GM19324 (cell line): ENCODE data around the gene ARID1B.

ENCODE experiments used
- ATAC-seq: cut with Tn5 transposase; IDR thresholded peaks from one replicate; pipeline ENCODE4 v1.9.1; 2021; ENCODE audit warnings: mild to moderate bottlenecking, moderate library complexity; ENCODE audit not compliant: unreplicated experiment, low FRiP score

ARID1B gene

DNA sequence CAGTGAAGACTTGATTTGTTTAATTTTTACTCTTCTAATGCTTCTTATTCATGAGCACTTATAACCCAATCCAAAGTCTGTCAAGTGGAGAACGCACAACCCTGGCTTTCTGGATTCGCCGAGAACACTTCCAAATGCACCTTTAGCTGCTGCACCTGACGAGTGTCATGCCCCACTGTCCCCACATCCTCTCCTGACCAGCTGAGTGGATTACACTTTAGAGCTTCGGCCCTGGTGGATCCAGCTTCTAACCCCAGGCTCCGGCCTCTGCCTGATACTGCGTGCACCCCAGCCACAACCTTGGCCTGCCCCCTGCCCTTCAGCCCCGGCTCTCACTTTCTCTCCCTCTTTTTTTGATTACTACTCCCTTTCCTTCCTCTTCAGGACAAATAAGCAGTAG, 287.3 kb downstream of the ARID1B start:
- ATAC-seq = no peak

DNA sequence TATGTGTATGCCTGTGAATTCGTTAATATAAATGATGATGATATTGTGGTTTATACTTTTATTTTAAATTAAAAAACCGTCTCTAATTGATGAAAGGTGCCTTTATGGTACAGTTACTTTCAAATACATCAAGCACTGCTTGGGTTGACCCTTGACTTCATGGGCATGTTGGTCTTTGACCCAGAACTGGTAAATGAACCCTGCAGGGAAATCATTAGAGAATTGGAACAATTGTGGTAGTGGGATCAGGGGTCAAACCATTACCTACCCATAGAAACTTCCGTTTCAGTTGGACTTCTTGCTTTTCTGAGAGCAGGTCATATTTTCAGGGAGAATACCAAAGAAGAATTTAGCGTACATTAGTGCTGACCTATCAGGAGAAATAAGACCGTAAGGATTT, 288.2 kb downstream of the ARID1B start:
- ATAC-seq = no peak

DNA sequence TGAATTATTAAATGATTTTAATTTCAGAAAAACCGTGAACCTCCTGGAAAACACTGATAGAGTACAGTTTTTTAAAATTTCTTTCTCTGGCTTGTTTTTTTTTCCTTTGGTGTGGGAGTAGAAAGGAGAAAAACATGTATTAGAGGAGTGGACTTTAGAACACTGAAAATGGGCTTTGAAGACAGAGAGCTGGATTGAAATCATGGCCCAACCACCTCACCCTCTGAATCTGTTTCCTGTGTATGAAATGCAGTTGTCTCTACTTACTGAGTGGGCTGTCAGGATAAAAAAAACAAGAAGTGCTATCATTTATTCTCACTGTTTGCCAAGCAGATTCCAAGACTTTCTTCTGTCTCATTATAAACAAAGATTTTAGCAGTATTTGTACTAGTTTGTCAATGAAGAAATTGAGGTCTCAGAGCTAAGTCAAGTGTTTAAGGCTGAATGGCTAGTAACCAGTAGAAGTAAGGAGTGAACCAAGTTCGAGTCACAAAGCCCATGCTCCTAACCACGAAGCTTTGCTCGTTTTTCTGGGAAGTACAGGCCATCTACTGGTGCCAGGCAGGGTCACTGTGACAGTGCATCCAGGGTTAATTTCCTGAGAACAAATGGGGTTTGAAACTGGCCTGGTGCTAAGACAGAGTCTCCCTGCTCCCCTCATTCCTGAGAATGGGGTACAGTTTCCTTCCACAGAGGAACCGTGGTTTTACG, 289.8 kb downstream of the ARID1B start:
- no peak for ATAC-seq

GRCh38 chr6:157067507-157067906, 290.3 kb downstream of the ARID1B start:
- ATAC-seq = no peak

DNA sequence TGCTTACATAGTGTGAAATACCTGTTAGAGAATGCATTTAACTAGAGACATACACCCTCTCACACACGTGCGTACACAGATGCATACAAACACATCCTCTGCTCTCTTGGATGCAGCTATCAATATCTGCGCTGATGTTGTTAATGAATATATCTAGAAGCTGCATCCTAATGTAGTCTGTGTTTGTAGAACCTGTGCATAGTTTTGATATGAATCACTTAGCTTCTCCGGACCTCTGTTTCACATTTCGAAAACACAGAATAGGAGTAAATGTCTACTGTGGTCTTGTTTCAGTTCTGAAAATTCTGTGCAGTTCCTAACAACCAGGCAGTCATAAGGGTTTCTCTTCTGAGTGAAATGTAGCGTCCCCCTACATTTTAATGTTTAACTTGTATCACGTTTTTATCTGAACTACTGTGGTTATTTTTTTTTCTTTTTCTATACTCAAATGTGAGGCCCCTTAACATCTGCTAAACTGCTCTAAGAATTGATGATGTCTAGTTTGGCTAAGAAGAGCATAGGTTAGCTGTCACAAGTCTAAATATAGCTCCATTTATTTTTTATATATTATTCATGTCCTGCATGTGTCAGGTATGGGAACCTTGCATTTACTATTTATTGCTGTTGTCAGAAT, 291.6 kb downstream of the ARID1B start:
- ATAC-seq = peak; percentile 96

DNA sequence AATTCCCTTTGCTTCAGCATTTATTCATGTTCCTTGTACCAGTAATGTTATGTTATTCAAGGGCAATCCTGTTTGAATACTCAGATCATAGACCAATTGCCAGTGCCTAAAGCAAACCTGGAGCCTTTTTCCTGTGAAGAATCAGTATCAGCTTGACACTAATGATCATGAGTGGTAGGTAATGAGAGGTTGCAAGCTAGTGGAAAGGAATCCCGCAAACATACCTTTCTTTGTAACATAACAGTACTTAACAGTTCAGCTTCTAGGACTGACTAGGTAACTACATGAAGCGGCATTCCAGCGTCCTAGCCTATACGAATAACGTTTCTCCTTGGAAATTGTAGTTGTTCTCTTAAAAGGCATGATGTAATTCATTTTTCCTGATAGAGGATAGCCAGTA, 292.4 kb downstream of the ARID1B start:
- no peak for ATAC-seq

GRCh38 chr6:157070403-157071107, 293.4 kb downstream of the ARID1B start:
- no peak for ATAC-seq

- no peak for ATAC-seq
Measured at GRCh38 chr6:157072128-157072527, 294.9 kb downstream of the ARID1B start.

DNA sequence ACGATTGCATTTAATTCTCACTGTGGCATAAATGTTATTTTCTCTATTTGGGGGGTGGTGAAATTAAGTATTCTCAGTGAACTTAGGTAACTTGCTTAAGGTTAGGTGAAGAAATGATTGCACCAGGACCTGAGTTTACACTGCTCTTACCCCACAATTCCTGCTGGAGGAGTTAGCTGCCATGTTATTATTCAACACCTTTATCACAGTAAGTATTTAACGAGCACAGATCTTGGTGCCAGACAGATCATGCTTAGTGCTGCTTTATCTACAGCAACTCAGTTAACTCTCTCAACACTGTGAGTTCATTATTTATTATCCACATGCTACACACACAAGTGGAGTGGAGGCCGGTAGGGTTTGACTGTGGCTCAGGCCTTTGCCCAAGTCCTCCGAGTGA, 296.4 kb downstream of the ARID1B start:
- no peak for ATAC-seq

GRCh38 chr6:157074969-157075368, 297.8 kb downstream of the ARID1B start:
- ATAC-seq = no peak

DNA sequence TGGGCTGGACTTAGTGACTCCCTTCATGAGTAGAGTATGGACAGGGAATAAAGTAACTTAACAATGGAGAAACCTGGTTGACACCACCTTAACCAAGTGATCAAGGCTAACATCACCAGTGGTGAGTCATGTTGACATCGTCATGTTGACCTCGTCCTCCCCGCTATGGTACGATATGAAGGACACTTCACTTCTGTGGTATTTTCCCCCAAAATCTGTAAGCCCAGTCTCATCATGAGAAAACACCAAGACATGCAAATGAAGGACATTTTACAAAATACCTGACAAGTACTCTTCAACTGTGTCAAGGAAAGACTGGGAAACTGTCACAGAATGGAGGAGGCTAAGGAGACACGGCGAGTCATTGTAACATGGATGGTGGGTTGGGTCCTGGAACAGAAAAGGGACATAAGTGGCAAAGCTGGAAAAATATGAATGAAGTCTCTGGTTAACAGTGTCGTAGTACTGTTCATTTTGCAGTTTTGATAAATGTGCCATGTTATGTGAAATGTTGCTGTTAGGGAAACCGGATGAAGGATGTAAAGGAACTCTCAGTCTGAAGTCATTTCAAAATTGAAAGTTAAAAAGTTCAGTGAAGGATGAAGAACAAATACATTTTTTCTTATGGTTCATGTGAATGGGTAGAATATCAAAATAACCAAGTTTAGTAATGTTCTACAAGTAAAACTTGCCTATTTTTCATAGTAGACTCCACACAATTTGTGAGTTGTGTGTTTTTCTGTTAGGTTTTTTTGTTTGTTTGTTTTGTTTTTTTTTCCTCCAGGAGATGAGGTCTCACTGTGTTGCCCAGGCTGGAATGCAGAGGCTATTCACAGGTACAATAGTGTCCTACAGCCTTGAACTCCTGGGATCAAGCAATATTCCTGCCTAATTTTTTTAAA, 298.6 kb downstream of the ARID1B start:
- ATAC-seq = peak; percentile 54

- ATAC-seq = no peak
Measured at GRCh38 chr6:157076451-157076822, 299.3 kb downstream of the ARID1B start.

DNA sequence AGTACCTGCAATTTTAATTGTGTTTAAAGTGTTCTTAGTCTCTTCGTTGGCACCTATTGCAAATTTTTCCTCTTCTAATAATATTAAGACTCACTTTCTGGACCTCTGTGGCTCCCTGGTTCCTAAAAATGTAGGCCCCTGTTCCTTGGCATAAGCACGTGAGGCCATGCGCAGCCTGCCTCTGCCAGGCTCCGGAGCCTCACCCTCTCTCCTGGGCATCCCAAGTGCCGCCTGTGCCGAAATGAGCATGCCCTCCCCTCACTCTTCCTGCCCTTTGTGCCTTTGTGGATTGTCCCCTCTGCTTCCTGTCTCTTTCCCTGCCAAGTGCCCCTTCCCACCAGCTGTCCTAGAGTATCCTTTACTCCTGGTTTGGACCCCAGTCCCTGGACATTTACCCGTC, 300.1 kb downstream of the ARID1B start:
- ATAC-seq = no peak

GRCh38 chr6:157078326-157078725, 301.1 kb downstream of the ARID1B start:
- no peak for ATAC-seq

DNA sequence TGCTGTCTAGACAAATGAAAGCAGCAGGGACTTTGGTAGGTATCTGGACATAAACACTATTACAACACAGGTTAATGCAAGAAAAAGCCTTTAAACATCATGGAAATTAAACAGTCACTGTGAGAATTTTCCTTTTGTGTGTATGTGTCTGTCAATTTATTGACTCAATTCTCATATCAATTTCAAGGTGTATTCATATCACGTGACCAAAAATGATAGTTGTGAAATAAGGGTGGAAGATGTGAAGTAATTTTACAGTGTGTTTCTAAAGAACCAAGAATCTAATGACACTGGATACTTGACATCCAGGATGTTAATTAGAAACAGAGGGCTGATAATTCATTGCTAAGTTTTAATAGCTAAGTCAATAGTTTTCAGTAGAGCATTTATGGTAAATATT, 302.1 kb downstream of the ARID1B start:
- ATAC-seq = no peak

GRCh38 chr6:157079771-157080170, 302.6 kb downstream of the ARID1B start:
- ATAC-seq = no peak

- no peak for ATAC-seq
Measured at GRCh38 chr6:157080986-157081391, 303.8 kb downstream of the ARID1B start.

- ATAC-seq = no peak
Measured at GRCh38 chr6:157083343-157083742, 306.2 kb downstream of the ARID1B start.

DNA sequence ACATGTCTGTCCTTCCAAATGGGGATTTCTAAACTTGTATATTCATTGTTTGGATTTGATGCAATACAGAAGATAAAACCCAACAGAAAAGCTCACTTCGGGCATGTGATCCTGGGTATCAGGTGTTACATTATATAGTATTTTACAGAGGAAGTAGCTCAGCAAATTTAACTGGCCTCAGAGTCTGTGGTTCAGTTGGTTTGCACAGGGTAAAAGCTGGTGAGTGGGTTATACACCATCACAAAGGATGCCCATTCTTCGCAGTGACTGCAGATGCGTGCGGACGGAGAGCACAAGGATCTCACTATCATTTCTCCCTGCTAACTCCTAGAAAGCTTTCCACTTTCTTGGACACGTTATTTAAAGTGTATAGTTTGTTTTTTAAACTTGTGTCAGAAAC, 309.5 kb downstream of the ARID1B start:
- no peak for ATAC-seq

- ATAC-seq = no peak
Measured at GRCh38 chr6:157087974-157088373, 310.8 kb downstream of the ARID1B start.

DNA sequence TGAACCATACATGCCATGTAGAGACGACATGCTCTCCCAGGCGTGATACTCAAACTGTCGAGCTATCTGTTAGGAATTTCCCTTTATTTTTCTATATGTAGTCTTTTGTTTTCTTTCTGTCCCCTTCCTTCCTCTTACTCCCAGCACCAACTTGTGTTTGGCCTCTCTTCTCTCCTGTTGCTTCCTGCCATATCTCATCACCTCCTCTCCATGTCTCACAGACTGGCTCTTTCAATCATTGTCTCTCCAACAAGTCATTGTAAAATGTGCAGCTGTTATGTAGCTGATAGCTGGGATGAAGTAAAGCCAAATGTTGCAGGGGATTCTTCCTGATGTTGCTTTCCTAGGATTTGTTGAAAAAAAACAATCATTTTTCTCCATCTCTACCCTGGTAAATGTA, 311.7 kb downstream of the ARID1B start:
- no peak for ATAC-seq
